Stomach smooth muscle (tissue), 2 donors: ENCODE results near the gene BAIAP2L2.

Source experiments
- H3K27ac ChIP-seq: one replicate; pipeline ENCODE4 v1.7.0; 2013; ENCODE audit warnings: mild to moderate bottlenecking, low read length, inconsistent platforms
- H3K27me3 ChIP-seq, 2 donors: one replicate each; pipeline ENCODE4 v1.7.0; 2013; ENCODE audit warnings: low read length in 2 of 2; ENCODE audit not compliant: insufficient read depth in 2 of 2, control insufficient read depth in 1 of 2
- H3K36me3 ChIP-seq, 2 donors: one replicate each; pipeline ENCODE4 v1.7.0; 2013; ENCODE audit warnings: low read length in 2 of 2; ENCODE audit not compliant: control insufficient read depth in 2 of 2, insufficient read depth in 2 of 2
- H3K4me1 ChIP-seq: one replicate; pipeline ENCODE4 v1.7.0; 2013; ENCODE audit warnings: low read length; ENCODE audit not compliant: control insufficient read depth, insufficient read depth
- H3K4me3 ChIP-seq, 2 donors: one replicate each; pipeline ENCODE4 v1.7.0; 2013; ENCODE audit warnings: low read length in 2 of 2
- H3K9ac ChIP-seq, 2 donors: one replicate each; pipeline ENCODE4 v1.7.0; 2013; ENCODE audit warnings: low read length in 2 of 2, mild to moderate bottlenecking in 1 of 2
- H3K9me3 ChIP-seq, 2 donors: one replicate each; pipeline ENCODE4 v1.7.0; 2013; ENCODE audit warnings: low read length in 2 of 2; ENCODE audit not compliant: control insufficient read depth in 2 of 2
- donor health status: healthy.
- donor health status: Pancreatic carcinoma.

The BAIAP2L2 gene

DNA sequence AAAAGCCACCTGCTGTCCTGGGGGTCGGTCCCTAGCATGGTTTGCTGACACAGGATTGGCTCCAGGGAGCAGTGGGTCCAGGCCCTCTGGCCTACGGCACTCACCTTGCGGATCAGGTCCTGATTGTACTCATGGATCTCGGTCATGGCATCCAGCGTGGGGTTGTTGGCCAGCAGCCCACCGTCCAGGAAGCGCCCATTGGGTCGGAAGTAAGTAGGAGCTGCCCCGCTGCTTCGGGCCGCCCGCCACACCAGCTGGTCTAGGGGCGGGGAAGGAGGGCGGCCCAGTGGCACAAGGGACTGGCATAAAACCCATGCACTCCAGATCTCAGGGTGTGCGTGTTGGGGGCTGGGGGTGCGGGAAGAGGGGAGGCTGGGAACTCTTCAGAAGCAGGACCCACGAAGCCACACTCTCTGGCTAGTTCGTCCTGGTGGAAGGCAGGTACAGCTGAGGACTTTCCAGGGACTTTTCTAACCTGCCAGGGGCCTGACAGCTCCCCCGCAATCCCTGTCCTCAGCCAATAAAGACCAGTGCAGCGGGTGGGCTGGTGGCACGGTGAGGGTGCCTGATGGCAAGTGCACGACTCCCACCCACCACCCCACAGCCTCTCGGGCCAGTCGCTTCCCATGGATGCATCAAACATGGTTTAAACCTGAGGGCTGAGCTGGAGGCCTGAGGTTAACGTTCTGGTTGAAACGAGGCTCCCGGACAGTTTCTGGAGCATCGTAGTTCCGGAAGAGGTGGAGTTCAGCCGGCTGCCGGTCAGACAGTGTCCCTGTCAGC is 5.1 kb upstream of the BAIAP2L2 start:
- Histone ChIP-seq H3K36me3 (no peaks in the 10 kb centered on the region), H3K9ac (no peak overlapping the region), H3K27ac (no peak overlapping the region), H3K4me3 (no peak overlapping the region), H3K9me3 (no peaks in the 10 kb centered on the region), H3K4me1 (peaks cover 9% of the 10 kb centered on the region), H3K27me3 (no peaks in the 10 kb centered on the region)

DNA sequence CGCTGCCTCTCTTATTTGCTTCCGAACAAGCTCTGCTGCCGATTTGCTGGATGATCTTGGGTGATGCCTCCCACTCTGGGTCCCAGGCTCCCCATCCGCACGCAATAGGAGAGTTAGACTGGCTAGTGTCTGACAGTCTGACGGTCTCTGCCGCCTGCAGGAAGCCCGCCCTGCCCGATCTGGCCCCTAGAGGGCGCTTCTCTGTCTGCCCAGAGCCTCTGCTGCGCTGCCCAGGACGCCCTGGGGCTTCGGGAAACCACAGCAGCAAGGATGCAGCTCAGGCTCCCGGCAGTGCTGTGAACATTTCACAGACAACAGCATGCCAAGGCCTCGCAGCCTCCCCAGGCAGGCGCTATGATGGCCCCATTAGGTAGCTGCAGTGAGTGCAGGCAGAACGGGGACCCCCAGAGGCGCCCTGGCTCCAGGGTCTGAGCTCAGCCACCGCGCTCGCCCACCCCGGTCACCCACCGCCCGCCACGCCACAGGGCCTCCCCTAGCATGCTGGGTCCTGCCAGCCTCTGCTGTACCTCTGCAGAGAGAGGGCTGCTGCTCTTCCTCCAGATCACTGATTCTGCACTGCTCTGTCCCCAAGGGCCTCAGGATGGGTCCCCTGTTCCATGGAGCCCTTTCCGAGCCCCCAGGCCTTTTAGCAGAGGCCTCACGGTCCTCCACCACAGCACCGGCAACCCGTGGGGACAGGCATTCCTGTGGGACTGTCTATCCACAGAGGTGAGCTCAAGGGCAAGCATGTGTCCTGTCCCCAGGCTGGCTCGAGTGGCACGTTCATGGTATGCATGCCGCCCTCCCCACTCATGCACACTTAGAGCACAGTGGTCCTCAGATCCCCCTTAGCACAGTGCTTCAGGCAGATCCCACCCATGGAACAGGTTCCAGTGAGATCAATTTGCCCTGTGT is 4.3 kb upstream of the BAIAP2L2 start:
- no peak overlapping the region for H3K9ac ChIP-seq
- no peaks in the 10 kb centered on the region for H3K27me3 ChIP-seq

GRCh38 chr22:38112381-38112780 is 1.9 kb upstream of the BAIAP2L2 start:
- Histone ChIP-seq H3K4me1 (peaks cover 11% of the 10 kb centered on the region), H3K27me3 (no peaks in the 10 kb centered on the region), H3K4me3 (no peak overlapping the region), H3K9ac (no peak overlapping the region), H3K36me3 (no peaks in the 10 kb centered on the region), H3K27ac (no peak overlapping the region), H3K9me3 (no peaks in the 10 kb centered on the region)

More for the DNA sequence above, 4.3 kb upstream of the BAIAP2L2 start:
- H3K36me3 ChIP-seq = no peaks in the 10 kb centered on the region
- no peak overlapping the region for H3K27ac ChIP-seq
- H3K4me3 ChIP-seq = no peak overlapping the region
- H3K9me3 ChIP-seq = no peaks in the 10 kb centered on the region
- H3K4me1 ChIP-seq = peaks cover 9% of the 10 kb centered on the region

GRCh38 chr22:38111925-38112355 is 1.5 kb upstream of the BAIAP2L2 start:
- H3K9me3 ChIP-seq = no peaks in the 10 kb centered on the region
- H3K27ac ChIP-seq = no peak overlapping the region
- H3K4me3 ChIP-seq = no peak overlapping the region
- peaks cover 11% of the 10 kb centered on the region for H3K4me1 ChIP-seq
- no peaks in the 10 kb centered on the region for H3K27me3 ChIP-seq
- no peak overlapping the region for H3K9ac ChIP-seq
- H3K36me3 ChIP-seq = no peaks in the 10 kb centered on the region

DNA sequence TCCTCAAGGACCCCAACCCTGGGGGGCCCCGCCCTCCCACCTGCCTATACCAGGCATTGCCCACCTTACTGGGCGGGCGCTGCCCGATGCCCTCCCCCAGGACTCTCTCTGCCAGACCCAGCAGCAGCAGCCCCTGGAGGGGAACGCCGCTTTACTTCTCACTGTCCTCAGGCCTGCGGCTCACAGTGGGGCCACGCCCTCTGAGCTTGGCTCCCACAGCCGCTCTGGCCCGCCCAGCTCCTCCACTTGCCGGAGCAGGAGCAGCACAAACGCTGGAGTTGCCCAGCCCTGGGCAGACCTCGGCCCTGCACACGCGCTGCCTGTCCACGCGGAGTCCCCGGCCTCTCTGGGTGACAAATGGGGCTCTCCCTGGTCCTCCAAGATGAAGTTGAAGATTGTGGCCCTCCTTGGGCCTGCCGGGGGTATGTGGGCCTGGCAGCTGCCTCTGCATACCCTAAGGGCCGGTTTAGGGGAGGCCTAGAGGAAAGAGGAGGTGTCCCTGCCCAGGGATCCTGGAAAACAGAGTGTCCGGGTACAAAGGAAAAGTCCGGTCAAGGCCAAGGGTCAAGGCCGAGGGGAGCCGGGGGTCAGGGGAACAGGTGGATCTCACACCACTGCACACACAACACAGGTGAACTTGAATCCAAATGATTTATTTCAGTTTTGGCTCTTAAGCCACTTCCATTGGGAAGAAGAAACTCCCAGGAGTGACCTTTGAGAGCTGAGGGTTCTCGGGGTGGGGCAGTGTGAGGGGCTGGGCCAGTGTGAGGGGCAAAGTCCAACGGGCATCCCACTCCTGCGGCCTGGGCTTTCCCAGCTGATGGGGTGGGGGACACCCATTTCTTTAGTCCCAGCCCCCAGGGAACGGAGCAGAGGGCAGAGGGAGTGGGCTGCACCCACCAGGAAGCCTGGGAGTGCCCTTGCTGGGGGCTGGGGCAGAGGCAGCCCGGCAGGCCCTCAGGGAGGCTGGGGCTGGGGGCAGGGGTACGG is 674 bp upstream of the BAIAP2L2 start:
- H3K36me3 ChIP-seq = no peaks in the 10 kb centered on the region
- no peaks in the 10 kb centered on the region for H3K9me3 ChIP-seq
- peaks cover 11% of the 10 kb centered on the region for H3K4me1 ChIP-seq
- H3K27ac ChIP-seq = no peak overlapping the region
- H3K27me3 ChIP-seq = no peaks in the 10 kb centered on the region
- H3K9ac ChIP-seq = no peak overlapping the region
- H3K4me3 ChIP-seq = no peak overlapping the region

DNA sequence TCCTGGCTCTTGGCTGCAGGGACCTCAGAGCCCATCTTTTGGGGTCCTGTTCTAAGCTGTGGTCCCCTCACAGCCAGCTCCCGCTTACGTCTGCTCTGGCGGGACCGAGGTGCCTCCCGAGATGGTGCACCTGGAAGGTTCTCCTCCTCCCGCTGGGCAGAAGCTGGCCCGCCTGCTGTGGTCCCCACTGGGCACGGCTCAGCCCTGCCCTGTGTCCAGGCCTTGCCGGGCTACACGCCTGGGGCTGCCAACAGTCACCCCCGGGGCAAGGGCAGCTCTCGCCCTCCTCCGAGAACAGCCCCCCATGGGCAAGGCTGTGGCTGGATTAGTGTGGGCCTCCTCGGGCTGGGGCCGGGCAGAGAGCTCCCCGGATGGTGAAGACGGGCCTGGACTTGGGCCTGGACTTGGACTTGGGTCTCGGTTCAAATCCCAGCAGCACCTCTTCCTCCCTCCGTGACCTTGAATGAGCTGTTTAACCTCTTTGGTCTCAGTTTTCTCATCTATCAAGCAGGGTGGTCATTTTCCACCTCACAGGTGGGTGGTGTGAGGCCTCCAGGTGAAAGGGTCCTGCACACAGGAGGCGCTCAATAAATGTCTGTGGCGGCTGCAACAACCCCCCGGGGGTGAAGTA is 998 bp downstream of the BAIAP2L2 start:
- Histone ChIP-seq H3K4me1 (peaks cover 6% of the 10 kb centered on the region), H3K9me3 (no peaks in the 10 kb centered on the region), H3K9ac (no peak overlapping the region), H3K36me3 (no peaks in the 10 kb centered on the region), H3K27me3 (no peaks in the 10 kb centered on the region), H3K27ac (no peak overlapping the region), H3K4me3 (no peak overlapping the region)

GRCh38 chr22:38108561-38109319 is 1.7 kb downstream of the BAIAP2L2 start:
- Histone ChIP-seq H3K4me3 (no peak overlapping the region), H3K36me3 (no peaks in the 10 kb centered on the region), H3K9me3 (no peaks in the 10 kb centered on the region), H3K27me3 (no peaks in the 10 kb centered on the region), H3K27ac (no peak overlapping the region), H3K9ac (no peak overlapping the region), H3K4me1 (peaks cover 6% of the 10 kb centered on the region)

DNA sequence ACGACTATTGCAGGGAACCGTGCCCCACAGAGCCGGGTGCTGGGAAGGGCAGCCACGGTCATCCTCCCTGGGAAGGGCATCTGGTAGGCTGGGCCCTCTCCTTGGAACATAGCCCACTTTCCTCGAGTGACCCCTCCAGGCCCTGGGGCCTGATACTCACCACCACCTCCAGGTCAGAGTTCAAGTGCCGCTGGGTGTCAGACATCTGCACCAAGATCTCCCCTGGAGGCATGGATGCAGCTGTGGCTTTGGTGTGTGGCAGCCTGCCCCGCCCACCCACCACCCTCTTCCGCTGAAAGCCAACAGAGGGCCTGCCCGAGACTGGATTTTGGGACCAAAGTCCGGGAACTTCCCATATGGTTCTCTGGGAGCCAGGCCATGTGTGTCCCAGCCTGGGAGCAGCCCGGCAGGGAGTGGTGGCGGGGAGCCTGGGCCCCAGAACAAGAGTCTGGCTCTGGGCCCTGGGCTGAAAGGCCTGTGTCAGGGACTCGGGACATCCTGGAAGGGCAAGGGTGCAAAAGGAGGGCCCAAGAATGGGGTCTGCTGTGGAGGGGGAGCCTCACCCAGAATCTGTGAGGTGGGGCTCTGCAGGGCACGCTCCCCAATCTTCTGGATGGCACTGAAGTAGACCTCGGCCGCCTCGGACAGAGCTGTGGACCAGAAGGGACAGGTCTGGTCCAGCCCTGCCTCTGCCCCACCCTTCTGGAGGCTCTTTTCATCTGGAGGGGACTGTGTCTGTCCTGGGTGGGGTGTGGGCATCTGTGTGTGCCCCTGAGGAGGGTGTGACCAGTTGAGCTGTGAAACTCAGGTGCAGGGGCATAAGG is 2.6 kb downstream of the BAIAP2L2 start:
- Histone ChIP-seq H3K27ac (no peak overlapping the region), H3K36me3 (no peaks in the 10 kb centered on the region), H3K9me3 (no peaks in the 10 kb centered on the region), H3K27me3 (no peaks in the 10 kb centered on the region), H3K4me1 (peaks cover 6% of the 10 kb centered on the region), H3K4me3 (no peak overlapping the region), H3K9ac (no peak overlapping the region)
